Fibroblast of villous mesenchyme (primary cell): ENCODE data around the gene SHISAL2A. TPM values are rescaled to one million over a fixed set of nuclear protein-coding genes. Genes with fewer than 3 reads are reported as not detected.

Experiments
- DNase-seq: peaks from one replicate; pipeline ENCODE4 v3.0.0-alpha.2; 2010; ENCODE audit warnings: low read depth
- H3K4me3 ChIP-seq: 2 replicates; pipeline ENCODE4 v1.5.1; 2011; ENCODE audit warnings: low read depth, mild to moderate bottlenecking, low read length
- CTCF ChIP-seq: IDR thresholded peaks from 2 replicates; pipeline ENCODE4 v1.5.1; 2012; ENCODE audit warnings: low read depth, mild to moderate bottlenecking, low read length; ENCODE audit not compliant: insufficient read depth
- total RNA-seq: library from RNA; depleted of rRNA; stranded (reverse); fragments of >200 nt; gene quantifications from 2 replicates; pipeline ENCODE4 v1.2.3, GENCODE V29; 2012

Gene SHISAL2A
- total RNA-seq, 1 donor = not detected

GRCh38 chr1:52593495-52593894, 39.5 kb upstream of the SHISAL2A start:
- no peak for TF ChIP-seq CTCF
- H3K4me3 ChIP-seq = no peak overlapping the region
- DNase-seq = no peak

DNA sequence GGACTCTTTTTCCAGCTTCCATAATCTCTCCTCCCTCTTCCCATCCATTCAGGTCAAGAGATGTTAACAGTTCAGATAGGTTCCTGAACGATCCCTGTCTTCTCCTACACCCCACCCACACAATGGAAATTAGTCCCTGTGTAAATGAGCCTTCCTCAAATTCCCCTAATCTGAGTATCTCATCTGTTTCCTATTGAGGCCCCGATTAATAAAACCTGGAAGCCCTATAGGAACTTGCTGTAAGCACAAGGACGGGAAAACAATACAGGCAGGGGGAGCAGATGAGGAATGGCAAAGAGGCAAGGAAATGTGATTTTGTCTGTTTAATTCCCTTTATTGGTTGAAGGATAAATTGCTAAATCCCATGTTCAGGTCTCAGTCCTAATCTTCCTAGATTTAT, 37.9 kb upstream of the SHISAL2A start:
- H3K4me3 ChIP-seq = no peak overlapping the region
- DNase-seq = no peak
- TF ChIP-seq CTCF = no peak

DNA sequence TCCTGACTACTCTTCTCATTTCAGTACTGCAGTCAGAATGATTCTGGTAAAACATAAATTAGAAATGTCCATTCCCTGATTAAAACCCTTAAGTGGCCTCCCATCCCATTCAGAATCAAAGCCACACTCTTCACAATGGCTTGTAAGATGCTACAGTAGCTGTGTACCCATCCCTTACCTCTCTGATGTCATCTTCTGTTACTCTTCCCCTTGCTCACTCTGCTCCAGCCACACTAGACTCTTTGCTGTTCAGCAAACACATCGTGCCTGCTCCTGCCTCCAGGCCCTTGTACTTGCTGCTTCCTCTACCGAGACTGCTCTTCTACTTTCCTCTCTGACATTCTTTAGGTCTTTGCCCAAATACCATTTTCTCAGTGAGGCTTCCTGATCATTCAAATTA, 35.1 kb upstream of the SHISAL2A start:
- no peak overlapping the region for H3K4me3 ChIP-seq
- TF ChIP-seq CTCF = no peak
- no peak for DNase-seq

- DNase-seq = no peak
- TF ChIP-seq CTCF = no peak
- H3K4me3 ChIP-seq = no peak overlapping the region
These were observed 34.2 kb upstream of the SHISAL2A start for GRCh38 chr1:52598729-52599128.

- no peak for TF ChIP-seq CTCF
- no peak for DNase-seq
- H3K4me3 ChIP-seq = no peak overlapping the region
These were observed 33.7 kb upstream of the SHISAL2A start for GRCh38 chr1:52599236-52599635.

DNA sequence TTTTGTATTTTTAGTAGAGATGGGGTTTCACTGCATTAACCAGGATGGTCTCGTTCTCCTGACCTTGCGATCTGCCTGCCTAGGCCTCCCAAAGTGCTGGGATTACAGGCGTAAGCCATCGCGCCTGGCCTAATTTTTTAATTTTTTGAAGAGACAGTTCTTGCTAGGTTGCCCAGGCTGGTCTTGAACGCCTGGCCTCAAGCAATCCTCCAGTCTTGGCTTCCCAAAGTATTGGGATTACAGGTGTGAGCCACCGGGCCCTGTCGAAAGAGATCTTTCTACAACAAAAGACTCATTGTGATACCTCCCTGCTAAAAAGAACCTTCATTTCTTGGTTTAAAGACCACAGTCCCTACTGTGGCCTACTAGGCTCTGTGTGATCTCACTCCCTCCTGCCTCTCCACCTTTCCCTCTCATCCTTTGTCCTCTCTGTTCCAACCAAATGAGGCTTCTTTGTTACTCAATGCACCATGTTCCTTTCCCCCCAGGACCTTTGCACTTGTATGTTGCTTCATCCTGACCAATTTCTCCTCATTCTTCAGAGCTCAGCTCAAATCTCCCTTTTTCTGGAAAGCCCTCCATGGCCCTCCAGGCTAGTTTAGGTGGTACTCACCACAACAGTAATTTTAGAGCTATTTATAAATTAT, 32.3 kb upstream of the SHISAL2A start:
- no peak for TF ChIP-seq CTCF
- no peak for DNase-seq
- no peak overlapping the region for H3K4me3 ChIP-seq

DNA sequence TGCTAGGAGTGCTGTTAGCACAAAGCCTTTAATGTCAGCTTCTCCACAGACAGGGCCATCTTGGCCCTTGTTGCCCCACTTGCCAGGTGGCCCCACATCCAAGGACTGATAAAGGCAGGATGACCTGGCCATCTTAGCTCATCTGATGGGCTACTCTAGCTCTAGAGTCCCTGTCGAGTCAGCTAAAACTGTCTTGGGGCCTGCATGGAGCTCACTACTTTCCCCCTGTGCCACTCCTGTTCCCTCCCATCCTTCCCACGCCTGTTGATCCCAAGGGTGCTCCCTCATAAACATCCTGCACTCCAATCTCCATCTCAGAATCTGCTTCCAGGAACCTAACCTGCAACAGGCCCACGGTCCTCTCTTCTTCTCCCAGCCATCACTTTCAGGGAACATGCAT, 31.4 kb upstream of the SHISAL2A start:
- no peak for DNase-seq
- TF ChIP-seq CTCF = no peak
- H3K4me3 ChIP-seq = no peak overlapping the region
